ENCODE results near the gene SLC39A11.

GRCh38 chr17:72935984-72936383 lies 156.5 kb downstream of the SLC39A11 start:
- TF ChIP-seq POLR2AphosphoS5 (IDR thresholded peaks at IDR 0.05; ENCODE audit: low read depth): no peak
- TF ChIP-seq CTCF (IDR thresholded peaks at IDR 0.05; ENCODE audit: insufficient read depth, low read length): no peak

Measured in HL-60 (cell line).